RWPE2 (cell line): Measurements from ENCODE around the gene SSR2.

Experiments
- ATAC-seq: fragments of 200-7000 bp; cut with Tn5 transposase; 3 replicates; pipeline ENCODE4 v1.9.1; 2021; ENCODE audit warnings: low read depth
- DNase-seq: peaks from one replicate; pipeline ENCODE4 v3.0.0-alpha.2; 2020; ENCODE audit warnings: low spot score
- H3K27ac ChIP-seq: fragments of 450-650 bp; 2 replicates; pipeline ENCODE4 v1.5.1; 2017; ENCODE audit warnings: mild to moderate bottlenecking; ENCODE audit not compliant: poor library complexity, severe bottlenecking
- H3K27me3 ChIP-seq: fragments of 250-450 bp; sonication (Bioruptor Pico); 2 replicates; pipeline ENCODE4 v1.5.1; 2021; ENCODE audit warnings: mild to moderate bottlenecking, moderate library complexity; ENCODE audit not compliant: insufficient read depth, poor library complexity, severe bottlenecking
- H3K36me3 ChIP-seq: fragments of 250-450 bp; sonication (Bioruptor Pico); 2 replicates; pipeline ENCODE4 v1.5.1; 2020; ENCODE audit warnings: low read depth, mild to moderate bottlenecking, moderate library complexity
- H3K4me1 ChIP-seq: fragments of 250-450 bp; sonication (Bioruptor Pico); 2 replicates; pipeline ENCODE4 v1.5.1; 2021; ENCODE audit warnings: mild to moderate bottlenecking, moderate library complexity; ENCODE audit not compliant: insufficient read depth, poor library complexity, severe bottlenecking
- H3K4me3 ChIP-seq: fragments of 250-450 bp; sonication (Bioruptor Pico); 2 replicates; pipeline ENCODE4 v1.5.1; 2021; ENCODE audit warnings: mild to moderate bottlenecking, moderate library complexity; ENCODE audit not compliant: severe bottlenecking
- H3K9me3 ChIP-seq: fragments of 250-450 bp; sonication (Bioruptor Pico); 2 replicates; pipeline ENCODE4 v1.5.1; 2021; ENCODE audit warnings: mild to moderate bottlenecking, moderate library complexity; ENCODE audit not compliant: severe bottlenecking
- CTCF ChIP-seq: fragments of 450-650 bp; IDR thresholded peaks from one replicate; pipeline ENCODE4 v1.5.1; 2017; ENCODE audit warnings: mild to moderate bottlenecking, moderate library complexity; ENCODE audit not compliant: poor library complexity, severe bottlenecking

SSR2 gene

GRCh38 chr1:155966750-155967149, 54.0 kb downstream of the SSR2 start:
- DNase-seq, result no peak
- Histone ChIP-seq H3K4me3 (no peak overlapping the region), H3K27me3 (no peaks in the 10 kb centered on the region), H3K27ac (no peak overlapping the region), H3K36me3 (peaks cover 91% of the 10 kb centered on the region), H3K9me3 (no peaks in the 10 kb centered on the region), H3K4me1 (peaks cover 16% of the 10 kb centered on the region)
- ATAC-seq, result no peak
- no peak for TF ChIP-seq CTCF

GRCh38 chr1:155966135-155966534, 54.6 kb downstream of the SSR2 start:
- ATAC-seq (no peak), DNase-seq (no peak)
- Histone ChIP-seq H3K27ac (no peak overlapping the region), H3K27me3 (no peaks in the 10 kb centered on the region), H3K36me3 (peaks cover 94% of the 10 kb centered on the region), H3K9me3 (no peaks in the 10 kb centered on the region), H3K4me3 (no peak overlapping the region), H3K4me1 (peaks cover 21% of the 10 kb centered on the region)
- TF ChIP-seq CTCF, result no peak

- Histone ChIP-seq H3K4me3 (no peak overlapping the region), H3K4me1 (peaks cover 22% of the 10 kb centered on the region), H3K36me3 (peaks cover 95% of the 10 kb centered on the region), H3K27me3 (no peaks in the 10 kb centered on the region), H3K27ac (peak overlapping the region; percentile 7), H3K9me3 (no peaks in the 10 kb centered on the region)
- DNase-seq, result no peak
- ATAC-seq, result no peak
- TF ChIP-seq CTCF, result no peak
Observed at GRCh38 chr1:155964193-155964592, 56.6 kb downstream of the SSR2 start.

- no peaks in the 10 kb centered on the region for H3K9me3 ChIP-seq
- peaks cover 95% of the 10 kb centered on the region for H3K36me3 ChIP-seq
- H3K4me3 ChIP-seq, result no peak overlapping the region
- H3K27ac ChIP-seq, result peak overlapping the region; percentile 86
- no peak for TF ChIP-seq CTCF
- H3K4me1 ChIP-seq, result peaks cover 22% of the 10 kb centered on the region
- no peak for DNase-seq
- H3K27me3 ChIP-seq, result no peaks in the 10 kb centered on the region
- peak; percentile 17 for ATAC-seq
Observed at GRCh38 chr1:155962599-155963211, 58.0 kb downstream of the SSR2 start.

- Histone ChIP-seq H3K9me3 (no peaks in the 10 kb centered on the region), H3K27me3 (no peaks in the 10 kb centered on the region), H3K36me3 (peaks cover 95% of the 10 kb centered on the region), H3K27ac (peak overlapping the region; percentile 86), H3K4me1 (peaks cover 22% of the 10 kb centered on the region), H3K4me3 (no peak overlapping the region)
- peak; percentile 99 for DNase-seq
- peak; percentile 51 for TF ChIP-seq CTCF
- ATAC-seq, result peak; percentile 97
Observed at GRCh38 chr1:155961937-155962336, 58.8 kb downstream of the SSR2 start.
